ENCODE data around the gene HSF2BP.

The HSF2BP gene

GRCh38 chr21:43637530-43638158 is 21.6 kb downstream of the HSF2BP start:
- no peak for DNase-seq
- Histone ChIP-seq H3K36me3 (ENCODE audit: control insufficient read depth, insufficient read depth, low read length) (no peaks in the 10 kb centered on the region), H2AK5ac (ENCODE audit: low read length) (no peak overlapping the region), H3K18ac (ENCODE audit: low read length) (no peak overlapping the region), H2BK120ac (ENCODE audit: low read depth, low read length) (no peak overlapping the region), H3K4me2 (ENCODE audit: low read length) (no peak overlapping the region), H3K9ac (ENCODE audit: low read length) (no peak overlapping the region), H3K56ac (ENCODE audit: low read length) (no peak overlapping the region), H3K4me3 (ENCODE audit: low read length) (no peak overlapping the region), H3K4me1 (ENCODE audit: control insufficient read depth, low read depth, low read length) (no peaks in the 10 kb centered on the region), H2BK15ac (replicated peaks; ENCODE audit: low read depth) (no peak overlapping the region), H3K27ac (ENCODE audit: low read depth, low read length) (no peak overlapping the region), H3K4ac (ENCODE audit: low read depth, low read length) (no peak overlapping the region), H3K79me2 (ENCODE audit: control insufficient read depth, insufficient read depth, low read length) (no peaks in the 10 kb centered on the region), H3K23ac (ENCODE audit: low read length) (no peak overlapping the region), H4K8ac (ENCODE audit: low read depth, low read length) (no peak overlapping the region), H3K27me3 (ENCODE audit: insufficient read depth, low read length, poor library complexity) (no peaks in the 10 kb centered on the region), H2BK5ac (ENCODE audit: low read length) (no peak overlapping the region), H4K5ac (ENCODE audit: low read length) (no peak overlapping the region), H3K79me1 (ENCODE audit: low read length) (no peaks in the 10 kb centered on the region)
- no CpG with 5 or more reads among the region's 3 CpGs for WGBS (ENCODE audit: extremely low coverage, insufficient coverage, low lambda C conversion rate)

- H2BK120ac ChIP-seq (ENCODE audit: low read depth, low read length), result no peak overlapping the region
- no peak overlapping the region for H3K23ac ChIP-seq (ENCODE audit: low read length)
- H3K56ac ChIP-seq (ENCODE audit: low read length), result no peak overlapping the region
- no peak overlapping the region for H3K4ac ChIP-seq (ENCODE audit: low read depth, low read length)
- no peaks in the 10 kb centered on the region for H3K79me2 ChIP-seq (ENCODE audit: control insufficient read depth, insufficient read depth, low read length)
- H3K4me3 ChIP-seq (ENCODE audit: low read length), result no peak overlapping the region
- no CpG with 5 or more reads among the region's 7 CpGs for WGBS (ENCODE audit: extremely low coverage, insufficient coverage, low lambda C conversion rate)
- H3K9ac ChIP-seq (ENCODE audit: low read length), result no peak overlapping the region
- no peaks in the 10 kb centered on the region for H3K4me1 ChIP-seq (ENCODE audit: control insufficient read depth, low read depth, low read length)
- no peak overlapping the region for H3K18ac ChIP-seq (ENCODE audit: low read length)
- H3K4me2 ChIP-seq (ENCODE audit: low read length), result no peak overlapping the region
- no peak overlapping the region for H3K27ac ChIP-seq (ENCODE audit: low read depth, low read length)
- H2BK15ac ChIP-seq (replicated peaks; ENCODE audit: low read depth), result no peak overlapping the region
- H2BK5ac ChIP-seq (ENCODE audit: low read length), result no peak overlapping the region
- no peak for DNase-seq
- H4K8ac ChIP-seq (ENCODE audit: low read depth, low read length), result no peak overlapping the region
- no peaks in the 10 kb centered on the region for H3K27me3 ChIP-seq (ENCODE audit: insufficient read depth, low read length, poor library complexity)
- no peaks in the 10 kb centered on the region for H3K79me1 ChIP-seq (ENCODE audit: low read length)
- no peaks in the 10 kb centered on the region for H3K36me3 ChIP-seq (ENCODE audit: control insufficient read depth, insufficient read depth, low read length)
- H2AK5ac ChIP-seq (ENCODE audit: low read length), result no peak overlapping the region
- no peak overlapping the region for H4K5ac ChIP-seq (ENCODE audit: low read length)
Measured at GRCh38 chr21:43635436-43635835, 23.9 kb downstream of the HSF2BP start.

- H3K56ac ChIP-seq (ENCODE audit: low read length), result no peak overlapping the region
- H2BK5ac ChIP-seq (ENCODE audit: low read length), result no peak overlapping the region
- no peak overlapping the region for H3K27ac ChIP-seq (ENCODE audit: low read depth, low read length)
- no peaks in the 10 kb centered on the region for H3K4me1 ChIP-seq (ENCODE audit: control insufficient read depth, low read depth, low read length)
- H3K18ac ChIP-seq (ENCODE audit: low read length), result no peak overlapping the region
- H2AK5ac ChIP-seq (ENCODE audit: low read length), result no peak overlapping the region
- no peaks in the 10 kb centered on the region for H3K36me3 ChIP-seq (ENCODE audit: control insufficient read depth, insufficient read depth, low read length)
- no CpG with 5 or more reads among the region's 5 CpGs for WGBS (ENCODE audit: extremely low coverage, insufficient coverage, low lambda C conversion rate)
- no peak overlapping the region for H3K4me2 ChIP-seq (ENCODE audit: low read length)
- H3K4ac ChIP-seq (ENCODE audit: low read depth, low read length), result no peak overlapping the region
- H3K79me2 ChIP-seq (ENCODE audit: control insufficient read depth, insufficient read depth, low read length), result no peaks in the 10 kb centered on the region
- DNase-seq, result no peak
- no peak overlapping the region for H3K4me3 ChIP-seq (ENCODE audit: low read length)
- no peak overlapping the region for H3K23ac ChIP-seq (ENCODE audit: low read length)
- no peak overlapping the region for H4K8ac ChIP-seq (ENCODE audit: low read depth, low read length)
- H2BK120ac ChIP-seq (ENCODE audit: low read depth, low read length), result no peak overlapping the region
- H2BK15ac ChIP-seq (replicated peaks; ENCODE audit: low read depth), result no peak overlapping the region
- H4K5ac ChIP-seq (ENCODE audit: low read length), result no peak overlapping the region
- H3K9ac ChIP-seq (ENCODE audit: low read length), result no peak overlapping the region
- H3K79me1 ChIP-seq (ENCODE audit: low read length), result no peaks in the 10 kb centered on the region
- no peaks in the 10 kb centered on the region for H3K27me3 ChIP-seq (ENCODE audit: insufficient read depth, low read length, poor library complexity)
Measured at GRCh38 chr21:43634618-43635017, 24.7 kb downstream of the HSF2BP start.

- Histone ChIP-seq H4K8ac (ENCODE audit: low read depth, low read length) (no peak overlapping the region), H3K4me1 (ENCODE audit: control insufficient read depth, low read depth, low read length) (no peaks in the 10 kb centered on the region), H3K4ac (ENCODE audit: low read depth, low read length) (no peak overlapping the region), H3K9ac (ENCODE audit: low read length) (no peak overlapping the region), H3K23ac (ENCODE audit: low read length) (no peak overlapping the region), H3K79me2 (ENCODE audit: control insufficient read depth, insufficient read depth, low read length) (no peaks in the 10 kb centered on the region), H3K4me3 (ENCODE audit: low read length) (no peak overlapping the region), H3K27ac (ENCODE audit: low read depth, low read length) (no peak overlapping the region), H2BK5ac (ENCODE audit: low read length) (no peak overlapping the region), H3K27me3 (ENCODE audit: insufficient read depth, low read length, poor library complexity) (no peaks in the 10 kb centered on the region), H4K5ac (ENCODE audit: low read length) (no peak overlapping the region), H3K79me1 (ENCODE audit: low read length) (no peaks in the 10 kb centered on the region), H2AK5ac (ENCODE audit: low read length) (no peak overlapping the region), H2BK15ac (replicated peaks; ENCODE audit: low read depth) (no peak overlapping the region), H2BK120ac (ENCODE audit: low read depth, low read length) (no peak overlapping the region), H3K18ac (ENCODE audit: low read length) (no peak overlapping the region), H3K56ac (ENCODE audit: low read length) (no peak overlapping the region), H3K4me2 (ENCODE audit: low read length) (no peak overlapping the region), H3K36me3 (ENCODE audit: control insufficient read depth, insufficient read depth, low read length) (no peaks in the 10 kb centered on the region)
- no peak for DNase-seq
- no CpG with 5 or more reads among the region's 5 CpGs for WGBS (ENCODE audit: extremely low coverage, insufficient coverage, low lambda C conversion rate)
Measured at GRCh38 chr21:43632373-43632905, 26.8 kb downstream of the HSF2BP start.

GRCh38 chr21:43631411-43632107 is 27.7 kb downstream of the HSF2BP start:
- H3K18ac ChIP-seq (ENCODE audit: low read length), result no peak overlapping the region
- no peaks in the 10 kb centered on the region for H3K79me2 ChIP-seq (ENCODE audit: control insufficient read depth, insufficient read depth, low read length)
- H3K79me1 ChIP-seq (ENCODE audit: low read length), result no peaks in the 10 kb centered on the region
- no peak overlapping the region for H2BK120ac ChIP-seq (ENCODE audit: low read depth, low read length)
- WGBS (ENCODE audit: extremely low coverage, insufficient coverage, low lambda C conversion rate), result no CpG with 5 or more reads among the region's 14 CpGs
- H3K9ac ChIP-seq (ENCODE audit: low read length), result no peak overlapping the region
- H3K4me1 ChIP-seq (ENCODE audit: control insufficient read depth, low read depth, low read length), result peaks cover under 1% of the 10 kb centered on the region
- H3K36me3 ChIP-seq (ENCODE audit: control insufficient read depth, insufficient read depth, low read length), result no peaks in the 10 kb centered on the region
- H3K27ac ChIP-seq (ENCODE audit: low read depth, low read length), result no peak overlapping the region
- no peak overlapping the region for H2BK15ac ChIP-seq (replicated peaks; ENCODE audit: low read depth)
- no peaks in the 10 kb centered on the region for H3K27me3 ChIP-seq (ENCODE audit: insufficient read depth, low read length, poor library complexity)
- no peak overlapping the region for H3K4ac ChIP-seq (ENCODE audit: low read depth, low read length)
- no peak overlapping the region for H3K56ac ChIP-seq (ENCODE audit: low read length)
- no peak overlapping the region for H4K5ac ChIP-seq (ENCODE audit: low read length)
- no peak overlapping the region for H2BK5ac ChIP-seq (ENCODE audit: low read length)
- H3K4me2 ChIP-seq (ENCODE audit: low read length), result no peak overlapping the region
- no peak overlapping the region for H3K23ac ChIP-seq (ENCODE audit: low read length)
- H4K8ac ChIP-seq (ENCODE audit: low read depth, low read length), result no peak overlapping the region
- no peak for DNase-seq
- H2AK5ac ChIP-seq (ENCODE audit: low read length), result no peak overlapping the region
- H3K4me3 ChIP-seq (ENCODE audit: low read length), result no peak overlapping the region

All from mesendoderm (in vitro differentiated cells).